Daoy (cell line): ENCODE measurements around the gene IKZF2. TPM values are rescaled to one million over a fixed set of nuclear protein-coding genes. Genes with fewer than 3 reads are reported as not detected.

Experiments used
- DNase-seq: peaks from one replicate; pipeline ENCODE4 v3.0.0-alpha.2; 2015; ENCODE audit warnings: low read depth
- total RNA-seq: library from RNA; depleted of rRNA; stranded (reverse); fragments of >200 nt; shearing (Covaris generic); gene quantifications from 2 replicates; pipeline ENCODE4 v1.2.3, GENCODE V29; 2014

The IKZF2 gene
- total RNA-seq, 1 experiment from 2014 or later = 1.4 TPM

DNA sequence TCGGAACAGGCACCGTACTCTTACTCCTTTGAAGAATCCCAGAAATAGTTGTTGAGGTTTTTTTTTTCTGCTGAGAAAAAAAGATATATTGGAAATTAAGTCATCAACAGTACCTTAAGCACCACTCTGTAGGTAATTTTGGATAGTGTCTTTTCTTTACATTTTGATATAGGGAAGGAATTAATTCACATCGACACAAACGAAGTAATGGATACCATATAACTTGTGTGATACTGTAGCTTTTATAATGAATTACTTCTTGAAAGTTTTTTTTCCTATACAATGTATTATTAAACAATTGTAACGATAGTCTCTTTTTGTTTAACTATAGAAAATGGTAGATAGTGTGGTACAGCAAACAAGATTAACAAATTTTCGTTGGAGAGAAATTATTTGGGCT is 1.5 kb upstream of the IKZF2 start:
- DNase-seq = no peak

DNA sequence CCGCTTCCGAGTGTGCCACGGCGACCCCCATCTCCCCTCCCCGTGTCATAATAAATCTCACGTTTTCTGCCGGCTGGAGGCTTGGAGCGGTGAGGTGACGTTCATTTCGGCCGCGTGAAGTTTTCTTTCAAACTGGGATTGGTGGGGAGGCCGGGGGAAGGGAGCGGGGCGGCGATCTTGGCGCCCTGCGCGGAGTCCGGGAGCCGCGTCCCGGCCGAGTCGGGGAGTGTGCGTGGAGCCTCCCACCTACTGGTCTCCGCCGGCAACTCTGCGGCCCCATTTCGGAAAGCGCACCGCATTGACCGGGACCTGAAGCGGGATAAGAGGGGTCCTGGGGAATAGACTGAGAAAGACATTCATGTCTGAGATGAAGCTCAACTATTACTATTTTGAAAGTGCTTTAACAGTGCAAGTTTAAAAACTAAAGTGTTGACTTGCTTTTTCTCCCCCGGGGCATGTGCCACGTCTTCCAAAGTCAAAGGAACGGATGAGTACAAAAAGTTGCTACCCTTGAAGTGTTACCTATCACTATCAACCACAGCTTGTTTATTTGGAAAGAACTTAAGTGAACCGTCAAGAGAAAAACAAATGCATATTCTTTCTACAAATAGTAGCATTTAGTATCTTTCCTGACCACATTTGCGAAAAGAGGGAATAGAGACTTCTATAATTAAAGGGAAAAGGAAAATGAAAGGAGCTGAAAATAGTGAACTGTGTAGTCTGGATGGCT is 818 bp upstream of the IKZF2 start:
- DNase-seq = peak; percentile 70

DNA sequence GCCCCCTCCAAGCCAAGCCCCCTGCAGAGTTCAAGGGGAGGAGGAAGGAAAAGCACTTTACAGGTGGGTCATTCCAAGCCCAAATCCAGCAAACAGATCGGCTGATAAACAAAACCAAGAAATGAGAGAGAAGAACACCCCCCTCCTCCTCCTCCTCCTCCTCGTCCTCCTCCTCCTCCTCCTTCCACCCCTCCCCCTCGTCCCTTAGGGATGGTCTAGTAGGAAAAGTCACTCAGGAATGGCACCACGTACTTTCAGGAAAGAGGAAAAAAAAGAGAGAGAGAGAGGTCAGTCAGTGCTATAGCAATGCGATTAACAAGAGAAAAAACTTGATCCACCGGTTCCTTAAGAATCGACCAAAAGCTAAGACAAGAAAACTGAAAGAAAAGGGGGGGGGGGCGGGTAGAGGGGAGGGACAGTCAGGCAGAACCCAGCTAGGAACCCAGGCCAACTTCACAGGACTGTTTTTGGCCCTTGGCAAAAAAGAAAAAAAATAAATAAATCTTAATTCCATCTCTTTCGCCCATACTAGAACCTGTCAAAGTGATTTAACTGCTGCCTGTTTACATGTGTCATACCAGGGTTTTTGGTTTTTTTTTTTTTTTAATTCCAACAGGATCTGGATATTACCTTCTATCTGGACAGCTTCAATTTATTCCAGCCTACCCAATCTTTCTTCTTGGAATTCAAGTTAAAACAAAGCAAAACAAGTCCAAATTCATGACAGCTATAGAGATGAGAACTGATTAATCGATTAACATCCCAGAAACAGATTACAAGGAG is 906 bp downstream of the IKZF2 start:
- DNase-seq = peak; percentile 10

DNA sequence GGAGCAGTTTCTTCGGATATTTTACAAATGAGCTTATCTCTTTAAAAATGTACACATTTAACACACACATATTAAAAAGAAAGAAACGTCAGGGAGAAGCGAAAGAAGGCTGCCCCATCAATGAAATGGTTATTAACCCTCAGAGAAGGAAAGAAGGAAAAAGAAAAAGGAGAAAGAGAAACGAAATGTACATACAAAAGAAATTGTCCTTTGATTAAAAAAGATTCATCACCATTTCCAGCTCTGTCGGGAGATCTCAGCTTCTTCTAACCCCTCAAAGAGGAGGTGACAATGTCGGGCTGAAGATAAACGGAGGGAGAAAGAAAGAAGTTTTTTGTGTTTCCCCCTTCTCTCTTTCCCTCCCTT is 1.5 kb downstream of the IKZF2 start:
- no peak for DNase-seq

DNA sequence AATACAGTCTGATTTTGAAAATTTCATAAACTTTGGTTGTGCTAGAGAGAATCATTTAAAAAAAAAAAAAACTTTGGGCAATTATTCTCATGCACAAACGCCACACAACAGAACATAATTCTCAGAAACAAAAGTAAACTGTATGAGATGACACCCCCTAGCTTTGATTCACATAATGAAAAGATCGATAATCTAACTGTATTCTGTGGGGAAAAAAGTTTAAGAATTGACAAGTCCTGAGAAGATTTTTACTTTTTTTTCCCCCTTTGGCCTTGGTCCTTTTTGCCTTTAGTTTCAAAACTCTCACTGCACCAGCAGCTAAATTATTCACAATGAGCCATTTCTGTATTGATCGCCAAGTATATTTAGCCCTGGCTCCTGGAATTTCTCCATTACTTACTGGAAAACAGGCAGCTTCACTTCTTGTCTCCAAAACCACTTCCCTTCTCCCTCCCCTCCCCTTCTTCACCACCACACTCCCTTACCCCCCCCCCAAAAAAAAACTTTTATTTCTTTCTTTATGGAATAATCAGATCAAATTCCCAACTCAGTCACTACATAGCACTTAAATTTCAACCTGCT is 2.0 kb downstream of the IKZF2 start:
- no peak for DNase-seq

DNA sequence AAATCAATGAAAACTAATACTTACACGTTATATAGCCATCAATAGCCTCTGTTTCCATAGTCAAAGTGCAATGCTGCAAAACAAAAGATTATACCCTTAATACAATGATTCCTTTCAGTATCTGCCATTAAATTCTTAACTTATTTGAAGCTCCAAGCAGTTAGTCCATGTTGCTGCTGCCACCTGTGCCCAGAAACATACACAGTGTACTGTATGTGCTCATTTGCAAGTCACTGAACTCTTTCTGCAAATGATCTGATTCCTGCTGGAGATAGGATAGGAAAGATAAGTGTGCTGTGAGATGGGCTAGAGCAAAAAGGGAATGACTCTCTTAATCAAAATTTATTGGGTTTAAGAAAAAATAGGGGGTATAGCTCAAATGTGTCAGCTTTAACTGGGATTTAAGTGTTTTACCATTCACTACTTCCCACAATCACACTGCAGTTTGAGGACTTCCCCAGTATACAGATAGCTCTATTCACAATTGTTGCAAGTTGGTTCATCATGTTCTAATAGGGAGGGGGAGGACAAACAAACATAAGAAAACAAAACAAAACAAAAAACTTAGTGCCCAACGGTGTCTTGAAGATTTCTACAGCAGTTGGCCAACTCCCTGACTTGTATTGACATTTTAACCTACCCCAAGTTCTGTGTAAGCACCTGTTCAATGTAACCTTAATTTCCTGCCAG is 2.7 kb downstream of the IKZF2 start:
- DNase-seq = no peak

DNA sequence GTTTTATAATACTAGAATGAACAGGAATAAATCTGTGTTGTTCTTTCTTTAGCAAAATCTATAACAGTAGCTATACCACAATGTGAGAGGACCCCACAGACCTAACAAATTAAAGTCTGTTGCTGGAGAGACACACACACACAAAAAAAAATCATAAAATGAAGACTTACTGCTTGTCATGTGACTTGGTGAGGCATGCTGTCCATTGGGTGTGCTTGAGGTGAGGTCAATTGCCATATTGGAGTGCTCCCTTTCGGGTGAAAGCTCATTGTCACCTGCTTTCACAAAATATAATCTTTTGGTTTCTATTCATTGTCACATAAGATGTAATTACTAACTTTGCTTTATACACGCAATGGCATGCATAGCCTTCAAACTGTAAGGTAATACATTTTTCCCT is 3.9 kb downstream of the IKZF2 start:
- no peak for DNase-seq

DNA sequence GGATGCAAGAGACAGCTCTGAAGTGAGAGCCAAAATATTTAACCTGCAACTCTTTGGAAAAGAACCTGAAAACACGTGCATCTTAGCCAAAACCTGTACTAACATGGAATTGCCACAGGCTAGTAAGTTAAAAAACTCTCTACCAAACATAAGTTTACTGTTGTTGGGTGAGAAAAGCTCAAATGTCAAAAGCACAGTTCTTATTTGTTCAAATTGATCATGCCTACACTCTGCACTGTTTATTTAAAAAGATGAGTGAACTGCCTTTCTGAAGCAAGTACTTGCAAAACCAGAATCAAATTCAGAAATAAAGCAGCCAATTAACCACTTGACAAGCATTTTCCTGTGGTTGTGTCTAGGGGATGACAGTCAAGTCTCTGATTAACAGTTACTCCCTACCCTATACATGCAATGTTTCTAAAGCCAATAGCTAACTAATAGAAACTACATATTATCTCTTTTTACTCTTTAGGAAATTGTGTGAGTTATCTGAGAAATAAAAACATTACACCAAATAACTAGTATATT is 5.6 kb downstream of the IKZF2 start:
- no peak for DNase-seq

DNA sequence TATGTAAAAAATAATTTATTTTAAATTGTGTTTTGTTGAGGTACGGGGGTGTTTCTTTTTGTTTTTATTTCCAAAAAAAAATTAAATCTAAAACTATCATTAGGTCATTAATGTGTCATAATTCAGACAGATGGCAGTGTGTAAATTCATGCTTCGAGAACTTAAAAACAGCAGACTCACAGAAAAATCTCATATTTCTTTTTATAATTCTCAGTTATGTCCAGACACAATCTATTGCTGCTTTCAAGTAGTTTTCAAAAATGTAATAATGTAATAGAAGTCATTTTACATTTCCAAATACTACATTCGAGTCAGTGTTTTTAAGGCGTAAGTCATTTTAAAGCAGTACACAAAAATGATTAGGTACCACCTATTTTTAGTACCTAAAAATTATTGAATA is 14.3 kb downstream of the IKZF2 start:
- DNase-seq = no peak

DNA sequence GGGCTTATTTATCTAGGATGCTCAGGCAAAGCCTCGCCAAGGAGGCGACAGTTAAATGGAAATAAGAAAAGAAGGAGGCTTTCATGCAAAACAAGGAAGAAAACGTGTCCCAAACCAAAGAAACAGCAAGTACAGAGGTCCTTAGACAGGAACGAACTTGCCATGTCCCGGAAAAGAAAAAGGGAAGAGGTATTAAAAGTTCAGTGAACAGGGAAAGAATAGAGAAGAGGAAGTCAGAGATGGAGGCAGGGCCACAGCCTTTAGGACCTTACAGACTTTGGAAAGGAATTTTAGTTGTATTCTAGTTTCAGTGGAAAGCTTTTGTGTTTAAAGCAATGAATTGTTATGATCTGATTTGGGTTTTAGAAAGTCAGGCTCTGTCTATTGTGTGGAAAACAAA is 22.1 kb downstream of the IKZF2 start:
- DNase-seq = no peak

DNA sequence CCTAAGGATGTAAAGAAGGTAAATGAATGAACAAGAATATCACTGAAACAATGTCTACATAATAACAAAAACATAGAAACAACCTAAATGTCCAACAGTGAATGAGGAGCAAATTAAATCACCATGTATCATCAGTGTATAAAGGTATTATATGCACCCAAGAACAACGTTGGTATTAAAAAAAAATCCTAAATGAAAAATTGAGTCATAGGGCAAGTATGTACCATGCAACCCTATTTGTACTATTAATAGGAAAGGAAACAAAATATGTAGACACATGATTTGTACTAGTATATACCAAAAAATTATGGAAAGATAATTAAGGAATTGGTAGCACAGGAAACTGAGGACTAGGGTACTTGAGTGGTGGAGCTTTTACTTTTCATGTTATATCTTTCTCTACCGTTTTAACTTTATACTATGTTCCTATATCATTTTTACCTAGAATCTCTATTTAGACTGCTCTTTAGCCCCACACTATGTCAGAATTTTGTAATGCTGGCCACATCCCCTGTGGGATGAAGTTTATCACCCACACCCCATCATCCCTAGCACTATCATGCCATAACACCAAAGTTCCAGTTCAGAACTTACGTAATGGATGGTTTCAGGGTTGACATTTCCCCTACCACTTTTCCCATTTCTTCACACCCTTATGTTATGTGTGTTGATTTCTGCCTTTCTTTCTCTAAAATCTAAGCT is 25.6 kb downstream of the IKZF2 start:
- DNase-seq = no peak

DNA sequence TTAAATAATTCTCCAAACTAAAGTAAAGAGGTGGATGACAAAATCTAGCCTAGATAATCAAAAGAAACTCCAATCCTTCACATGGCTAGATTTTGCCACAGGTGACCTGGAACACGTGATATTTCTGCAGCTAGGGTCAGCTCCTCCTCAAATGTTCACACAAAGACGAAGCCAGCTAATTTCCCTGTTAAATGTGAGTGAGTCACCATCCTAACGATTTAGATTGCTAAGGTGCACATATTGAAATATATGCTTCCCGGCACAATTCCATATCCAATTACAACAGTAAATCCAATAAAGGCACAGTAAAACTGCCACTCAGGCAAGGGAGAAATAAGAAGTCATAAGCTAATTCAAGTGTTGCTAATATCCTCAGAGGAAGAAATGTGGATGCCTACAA is 28.7 kb downstream of the IKZF2 start:
- DNase-seq = peak; percentile 8

DNA sequence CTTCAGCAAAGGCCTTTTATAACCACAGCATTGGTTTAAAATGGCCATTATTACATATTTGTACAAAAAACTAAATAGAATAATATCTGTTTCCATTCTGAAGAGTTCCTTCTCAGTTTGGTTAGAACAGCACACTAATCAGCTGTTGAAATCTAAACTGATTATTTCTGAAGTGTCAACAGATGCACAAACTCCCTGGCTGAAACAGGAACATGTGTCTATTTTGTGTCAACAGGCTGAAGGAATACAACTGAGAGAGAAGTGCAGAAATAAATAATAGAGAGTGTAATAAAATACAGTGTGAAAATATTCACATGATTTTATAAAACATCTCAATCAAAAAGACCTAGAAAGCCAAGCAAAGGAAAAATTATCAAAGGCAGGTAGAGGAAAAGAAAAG is 29.7 kb downstream of the IKZF2 start:
- no peak for DNase-seq

DNA sequence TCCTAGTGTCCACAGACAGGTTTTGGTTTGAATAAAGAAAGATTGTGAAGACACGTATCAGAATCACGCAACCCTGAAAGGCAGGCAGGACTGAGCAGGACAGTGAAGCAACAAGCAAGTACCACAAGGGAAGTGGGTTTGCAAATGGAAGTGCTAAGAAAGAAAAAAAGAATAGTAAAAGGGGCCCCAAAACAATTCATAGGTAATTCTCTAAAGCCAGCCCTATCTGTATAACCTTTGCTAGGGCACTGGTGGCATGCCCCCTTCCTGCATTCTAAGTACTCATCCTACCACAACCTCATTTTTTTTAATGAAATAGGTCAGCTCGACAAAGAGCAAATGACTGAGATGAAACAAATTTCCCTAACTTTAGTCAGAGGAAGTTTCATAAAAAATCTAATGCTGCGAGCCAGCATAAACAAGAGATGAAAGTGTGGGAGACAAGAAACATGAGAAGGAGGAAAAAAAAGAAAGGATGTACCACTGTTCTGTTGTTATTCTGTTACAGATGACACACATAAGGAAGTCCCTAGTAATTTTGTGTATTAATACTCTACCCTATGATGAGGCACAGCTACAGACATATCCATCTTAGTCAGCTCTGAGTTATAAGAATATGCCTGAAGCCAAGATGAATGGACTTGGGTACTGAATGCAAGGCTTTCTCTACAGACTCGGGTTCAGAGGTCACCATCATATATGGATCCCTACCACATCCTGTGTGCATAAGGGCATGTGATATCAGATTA is 32.2 kb downstream of the IKZF2 start:
- peak; percentile 53 for DNase-seq

DNA sequence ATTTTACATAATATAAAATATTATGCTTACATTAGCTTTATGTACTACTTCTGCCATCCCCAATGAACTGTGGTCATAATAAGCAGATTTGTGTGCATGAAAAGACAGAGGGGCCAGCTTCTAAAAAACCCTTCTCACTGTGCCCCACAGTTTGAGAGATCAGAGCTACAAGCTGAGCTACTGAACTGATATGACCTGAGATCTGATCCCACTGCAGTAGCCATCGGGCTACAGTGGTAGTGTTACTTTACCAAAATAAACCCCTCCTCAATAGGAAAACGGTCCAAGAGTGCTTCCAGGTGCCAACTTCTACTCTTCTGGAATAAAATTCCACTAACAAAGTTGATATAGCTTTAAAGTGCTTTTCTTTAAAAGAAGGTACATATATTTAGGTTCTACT is 43.1 kb downstream of the IKZF2 start:
- no peak for DNase-seq

DNA sequence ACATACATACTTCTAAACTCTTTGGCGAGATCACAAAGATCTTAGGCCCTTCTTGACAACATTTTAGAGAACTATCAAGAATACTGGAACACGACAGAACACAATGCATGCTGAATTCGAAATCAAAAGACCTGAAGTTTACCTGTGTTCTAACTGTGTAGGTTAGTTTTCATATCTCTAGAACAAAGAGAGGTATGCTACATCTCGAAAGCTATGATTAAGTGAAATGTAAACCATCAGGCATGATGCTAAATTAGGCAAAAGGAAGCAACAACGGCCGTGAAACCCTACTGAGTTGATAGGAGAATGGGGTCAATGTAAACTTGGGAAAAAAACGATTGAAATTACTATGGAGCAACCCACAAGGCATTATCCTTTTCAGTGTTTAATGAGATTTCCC is 43.7 kb downstream of the IKZF2 start:
- DNase-seq = no peak

DNA sequence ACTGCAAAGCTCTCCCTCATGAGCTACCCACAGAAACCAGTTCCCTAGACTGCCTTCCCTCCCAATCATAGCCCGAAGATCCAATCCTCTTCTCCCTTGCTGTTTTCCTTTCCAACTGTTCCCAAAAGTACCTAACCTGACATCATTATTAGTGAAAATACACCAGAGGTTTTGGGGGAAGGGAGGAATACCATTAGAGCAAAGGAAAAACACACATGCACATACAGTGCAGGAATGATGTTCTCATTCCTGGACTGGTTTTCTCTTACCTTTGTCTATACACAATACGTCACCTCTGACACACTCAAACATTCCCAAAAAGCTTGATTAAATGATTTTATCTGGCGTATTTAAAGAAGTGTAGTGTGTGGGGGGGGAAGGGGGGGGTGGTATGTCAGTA is 46.2 kb downstream of the IKZF2 start:
- no peak for DNase-seq

DNA sequence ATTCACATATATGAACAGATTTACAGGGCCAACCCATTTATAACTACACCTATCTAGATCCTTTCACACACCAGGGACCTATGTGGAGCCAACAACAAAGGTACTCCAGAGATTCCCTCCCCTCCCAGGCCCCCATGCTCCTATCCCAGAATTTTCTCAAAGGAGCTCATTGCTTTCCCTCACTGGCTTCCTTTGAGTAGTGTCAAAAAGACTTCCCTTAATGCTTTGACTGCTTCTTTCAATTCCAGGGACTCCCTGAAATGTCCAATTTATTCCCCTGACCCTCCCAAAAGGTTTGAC is 46.6 kb downstream of the IKZF2 start:
- no peak for DNase-seq

DNA sequence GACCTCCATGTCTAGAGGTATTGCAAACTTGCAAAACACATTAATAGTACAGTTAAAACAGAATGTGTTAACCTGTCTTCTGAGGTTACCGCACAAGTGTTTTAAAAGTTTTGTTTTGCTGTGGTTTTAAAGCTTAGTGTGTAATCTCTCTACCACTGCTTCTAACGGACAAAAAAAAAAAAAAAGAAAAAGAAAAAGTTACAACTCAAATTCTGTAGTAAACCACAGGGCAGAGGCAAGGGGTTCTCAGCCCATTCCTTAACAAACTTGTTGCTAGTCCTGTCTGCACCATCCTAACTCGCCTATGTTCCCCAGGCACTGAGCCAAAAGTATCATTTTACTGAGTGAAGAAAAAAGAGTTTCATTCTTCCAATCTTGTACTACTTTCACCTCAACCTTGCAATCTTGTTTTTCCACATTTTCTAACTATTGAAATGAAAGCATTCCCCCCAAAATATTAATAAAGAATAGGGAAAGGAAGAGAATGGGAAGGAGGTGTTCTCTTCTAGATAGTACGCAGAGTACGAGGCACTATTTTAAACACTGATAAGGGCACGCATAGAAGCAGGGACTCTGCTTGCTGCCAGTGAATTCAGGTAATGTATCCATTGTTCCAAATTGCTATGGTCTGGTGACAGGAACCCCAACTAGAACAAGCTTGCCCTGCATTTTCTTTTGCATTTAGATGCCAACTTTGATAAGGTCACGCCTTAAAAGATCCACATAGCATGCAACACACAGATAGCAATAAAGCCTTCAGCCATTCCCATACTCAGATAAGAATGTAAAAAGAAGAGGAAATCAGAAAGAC is 47.1 kb downstream of the IKZF2 start:
- peak; percentile 10 for DNase-seq
